Type B pancreatic cell (in vitro differentiated cells): ENCODE data around the gene STX8. TPM values are rescaled to one million over a fixed set of nuclear protein-coding genes. Genes with fewer than 3 reads are reported as not detected.

Experiments used
- DNase-seq: peaks from one replicate; pipeline ENCODE4 v3.0.0; 2021; ENCODE audit warnings: mixed read lengths; ENCODE audit not compliant: unreplicated experiment; ENCODE audit errors: extremely low spot score
- H3K27ac Mint-ChIP-seq: 2 replicates; pipeline ENCODE4 v1.8.0; 2021; ENCODE audit warnings: mild to moderate bottlenecking, mixed read lengths
- H3K27me3 Mint-ChIP-seq: 2 replicates; pipeline ENCODE4 v1.8.0; 2021; ENCODE audit warnings: mixed read lengths
- H3K36me3 Mint-ChIP-seq: 2 replicates; pipeline ENCODE4 v1.8.0; 2021; ENCODE audit warnings: mixed read lengths
- H3K4me1 Mint-ChIP-seq: one replicate; pipeline ENCODE4 v1.8.0; 2021; ENCODE audit warnings: mixed read lengths; ENCODE audit not compliant: unreplicated experiment
- H3K4me3 Mint-ChIP-seq: 2 replicates; pipeline ENCODE4 v1.8.0; 2021; ENCODE audit warnings: mild to moderate bottlenecking, mixed read lengths
- H3K9me3 Mint-ChIP-seq: 2 replicates; pipeline ENCODE4 v1.8.0; 2021; ENCODE audit warnings: mixed read lengths
- CTCF ChIP-seq: fragments of 200-600 bp; sonication (generic); conservative IDR thresholded peaks from 2 replicates; pipeline ENCODE4 v1.5.0; 2021; ENCODE audit warnings: antibody characterized with exemption, mild to moderate bottlenecking
- total RNA-seq: library from RNA; stranded (reverse); gene quantifications from 2 replicates; pipeline ENCODE4 v1.2.1, GENCODE V29; 2021; ENCODE audit warnings: low replicate concordance

Gene STX8
- total RNA-seq, 1 donor from 2014 or later = 59.3 TPM

DNA sequence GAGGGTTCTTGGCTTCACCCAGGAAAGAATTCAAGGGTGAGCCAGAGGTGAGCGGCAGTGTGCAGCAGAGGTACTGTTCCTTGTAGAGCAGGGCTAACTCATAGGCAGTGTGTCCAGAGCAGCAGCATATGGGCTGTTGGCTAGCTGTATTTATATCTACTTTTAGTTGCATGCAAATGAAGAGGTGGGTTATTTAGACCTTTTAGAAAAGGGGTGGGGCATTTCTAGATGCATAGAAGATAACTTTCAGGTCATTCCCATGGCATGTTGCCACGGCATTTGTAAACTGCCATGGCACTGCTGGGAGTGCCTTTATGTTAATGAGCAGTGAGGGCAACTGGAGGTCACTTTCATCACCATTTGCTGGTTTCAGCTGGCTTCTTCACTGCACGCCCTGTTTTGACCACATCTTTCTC is 141.0 kb downstream of the STX8 start:
- Mint-ChIP-seq H3K27ac (no peak overlapping the region), H3K27me3 (no peaks in the 10 kb centered on the region)

GRCh38 chr17:9432934-9433421 is 142.6 kb downstream of the STX8 start:
- Mint-ChIP-seq H3K4me1 (peaks cover 32% of the 10 kb centered on the region), H3K27me3 (no peaks in the 10 kb centered on the region), H3K27ac (no peak overlapping the region), H3K9me3 (peaks cover 11% of the 10 kb centered on the region), H3K36me3 (peaks cover 5% of the 10 kb centered on the region), H3K4me3 (no peak overlapping the region)
- TF ChIP-seq CTCF = no peak
- no peak for DNase-seq

More for the DNA sequence above, 141.0 kb downstream of the STX8 start:
- Mint-ChIP-seq H3K4me3 (peak overlapping the region; percentile 4), H3K36me3 (peaks cover 5% of the 10 kb centered on the region), H3K4me1 (peaks cover 31% of the 10 kb centered on the region), H3K9me3 (peaks cover 11% of the 10 kb centered on the region)
- no peak for TF ChIP-seq CTCF
- DNase-seq = no peak

DNA sequence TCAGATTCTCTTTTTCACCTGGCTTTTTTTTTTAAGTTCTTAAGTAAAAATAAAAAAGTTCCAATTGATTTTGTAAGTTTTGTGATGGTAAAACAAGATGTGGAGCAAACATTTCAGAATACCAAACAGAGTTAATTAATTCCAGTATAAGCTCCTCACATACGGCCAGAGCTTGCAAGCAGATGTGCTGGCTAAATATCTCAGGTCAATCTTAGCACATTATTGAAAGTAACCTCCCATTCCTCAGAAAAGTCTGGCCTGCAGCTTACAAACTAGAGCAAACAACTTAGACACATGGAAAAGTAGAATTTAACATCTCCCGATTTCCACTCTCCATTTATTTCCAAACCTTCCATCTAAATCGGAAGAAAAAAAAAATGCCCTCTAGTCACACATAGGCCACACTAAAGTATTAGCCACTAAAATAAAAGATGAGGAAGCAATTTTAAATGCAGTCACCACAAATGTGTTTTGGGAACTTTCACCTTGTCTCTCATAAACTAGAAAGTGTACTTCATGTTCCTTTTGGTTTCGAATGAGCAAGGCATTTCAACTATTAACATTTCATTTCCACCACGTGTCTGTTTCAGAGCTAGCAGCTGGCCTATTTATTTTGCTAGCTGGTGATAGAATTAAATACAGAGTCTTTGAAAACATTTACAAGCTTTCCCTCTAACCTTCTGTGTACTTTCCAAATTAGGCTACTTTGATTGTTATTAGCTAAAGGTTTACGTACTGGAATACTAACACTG is 143.3 kb downstream of the STX8 start:
- Mint-ChIP-seq H3K27me3 (no peaks in the 10 kb centered on the region), H3K9me3 (peaks cover 11% of the 10 kb centered on the region), H3K4me3 (no peak overlapping the region), H3K36me3 (peaks cover 5% of the 10 kb centered on the region), H3K4me1 (peaks cover 39% of the 10 kb centered on the region), H3K27ac (no peak overlapping the region)
- DNase-seq = no peak
- no peak for TF ChIP-seq CTCF

DNA sequence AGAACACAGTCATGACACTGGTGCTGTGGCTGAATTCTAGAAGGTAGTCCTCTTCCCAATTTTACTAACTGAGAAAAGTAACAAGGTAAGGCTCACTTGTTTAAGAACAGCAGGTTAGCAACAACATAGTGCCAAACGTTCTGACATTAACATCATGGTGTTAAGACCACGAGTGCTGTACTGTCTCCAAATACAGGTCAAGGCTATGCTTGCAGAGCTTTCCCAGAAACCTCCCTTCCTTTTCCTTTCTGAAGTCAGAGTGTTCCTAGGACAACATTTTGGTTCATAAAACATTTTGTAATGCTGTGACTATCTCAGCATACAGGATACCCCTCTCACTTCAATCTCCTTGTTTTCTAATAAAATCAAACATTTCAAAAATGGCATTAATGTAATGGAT is 144.0 kb downstream of the STX8 start:
- H3K4me1 Mint-ChIP-seq = peaks cover 36% of the 10 kb centered on the region

GRCh38 chr17:9427465-9428315 is 147.9 kb downstream of the STX8 start:
- H3K4me3 Mint-ChIP-seq = no peak overlapping the region
- H3K9me3 Mint-ChIP-seq = no peaks in the 10 kb centered on the region
- no peaks in the 10 kb centered on the region for H3K36me3 Mint-ChIP-seq
- no peaks in the 10 kb centered on the region for H3K27me3 Mint-ChIP-seq
- no peak for DNase-seq
- no peak for TF ChIP-seq CTCF
- H3K27ac Mint-ChIP-seq = no peak overlapping the region
- peaks cover 23% of the 10 kb centered on the region for H3K4me1 Mint-ChIP-seq

More for the DNA sequence above, 144.0 kb downstream of the STX8 start:
- H3K36me3 Mint-ChIP-seq = peaks cover 5% of the 10 kb centered on the region
- no peak for DNase-seq
- H3K27me3 Mint-ChIP-seq = no peaks in the 10 kb centered on the region
- no peak for TF ChIP-seq CTCF
- no peak overlapping the region for H3K4me3 Mint-ChIP-seq
- no peak overlapping the region for H3K27ac Mint-ChIP-seq
- H3K9me3 Mint-ChIP-seq = peaks cover 11% of the 10 kb centered on the region
